SKM-1 (cell line): ENCODE measurements around the gene ALKAL2.

Source experiments
- DNase-seq: peaks from one replicate; lab custom pipeline; 2025; ENCODE audit not compliant: unreplicated experiment; lab: John Stamatoyannopoulos, UW

The ALKAL2 gene

DNA sequence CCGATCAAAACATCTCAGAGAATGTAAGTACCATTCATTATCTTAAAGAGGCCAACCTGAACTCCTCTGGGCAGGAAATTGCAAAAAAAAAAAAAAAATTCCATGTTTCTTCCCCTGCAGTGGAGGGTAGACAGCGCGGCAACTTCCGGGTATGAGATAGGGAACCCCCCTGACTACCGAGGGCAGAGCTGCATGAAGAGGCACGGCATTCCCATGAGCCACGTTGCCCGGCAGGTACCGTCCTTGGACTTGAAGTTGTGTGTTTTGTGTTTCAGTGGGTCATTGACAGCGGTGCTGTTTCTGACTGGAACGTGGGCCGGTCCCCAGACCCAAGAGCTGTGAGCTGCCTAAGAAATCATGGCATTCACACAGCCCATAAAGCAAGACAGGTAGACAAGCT lies 16.0 kb downstream of the ALKAL2 start:
- no peak for DNase-seq

GRCh38 chr2:270861-271260 lies 17.0 kb downstream of the ALKAL2 start:
- no peak for DNase-seq

DNA sequence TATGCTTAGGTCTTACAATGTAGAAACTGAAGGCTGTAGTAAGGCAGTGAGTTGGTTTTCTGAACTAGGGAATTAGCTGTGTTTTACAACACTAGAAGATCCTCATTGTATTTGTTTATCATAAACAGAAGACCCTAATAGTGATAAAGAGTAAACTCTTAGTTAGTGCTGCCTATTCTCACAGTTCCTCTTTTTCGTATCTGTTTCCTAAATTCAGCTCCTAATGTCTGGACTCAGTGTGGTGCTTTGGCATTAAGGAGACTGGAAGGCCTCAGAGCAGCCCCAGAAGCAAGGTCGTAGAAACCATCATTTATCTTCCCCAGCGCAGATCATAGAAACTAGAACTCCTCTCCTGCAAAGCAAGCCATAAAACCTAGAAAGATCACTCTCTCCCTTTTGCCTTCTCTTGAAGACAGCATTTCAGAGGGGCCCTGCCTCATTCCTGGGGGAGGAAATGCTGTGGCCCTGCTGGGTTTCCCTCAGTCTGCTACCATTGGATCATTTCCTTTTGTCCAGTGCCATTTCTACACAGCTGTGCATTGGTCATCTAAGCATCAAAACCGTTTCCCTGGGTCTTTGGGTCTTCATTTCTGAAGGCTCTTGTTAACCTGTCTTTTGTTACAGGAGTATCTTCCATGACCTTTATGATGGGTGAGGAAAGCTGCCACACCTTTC lies 18.4 kb downstream of the ALKAL2 start:
- no peak for DNase-seq

GRCh38 chr2:268323-268722 lies 19.6 kb downstream of the ALKAL2 start:
- DNase-seq = no peak

DNA sequence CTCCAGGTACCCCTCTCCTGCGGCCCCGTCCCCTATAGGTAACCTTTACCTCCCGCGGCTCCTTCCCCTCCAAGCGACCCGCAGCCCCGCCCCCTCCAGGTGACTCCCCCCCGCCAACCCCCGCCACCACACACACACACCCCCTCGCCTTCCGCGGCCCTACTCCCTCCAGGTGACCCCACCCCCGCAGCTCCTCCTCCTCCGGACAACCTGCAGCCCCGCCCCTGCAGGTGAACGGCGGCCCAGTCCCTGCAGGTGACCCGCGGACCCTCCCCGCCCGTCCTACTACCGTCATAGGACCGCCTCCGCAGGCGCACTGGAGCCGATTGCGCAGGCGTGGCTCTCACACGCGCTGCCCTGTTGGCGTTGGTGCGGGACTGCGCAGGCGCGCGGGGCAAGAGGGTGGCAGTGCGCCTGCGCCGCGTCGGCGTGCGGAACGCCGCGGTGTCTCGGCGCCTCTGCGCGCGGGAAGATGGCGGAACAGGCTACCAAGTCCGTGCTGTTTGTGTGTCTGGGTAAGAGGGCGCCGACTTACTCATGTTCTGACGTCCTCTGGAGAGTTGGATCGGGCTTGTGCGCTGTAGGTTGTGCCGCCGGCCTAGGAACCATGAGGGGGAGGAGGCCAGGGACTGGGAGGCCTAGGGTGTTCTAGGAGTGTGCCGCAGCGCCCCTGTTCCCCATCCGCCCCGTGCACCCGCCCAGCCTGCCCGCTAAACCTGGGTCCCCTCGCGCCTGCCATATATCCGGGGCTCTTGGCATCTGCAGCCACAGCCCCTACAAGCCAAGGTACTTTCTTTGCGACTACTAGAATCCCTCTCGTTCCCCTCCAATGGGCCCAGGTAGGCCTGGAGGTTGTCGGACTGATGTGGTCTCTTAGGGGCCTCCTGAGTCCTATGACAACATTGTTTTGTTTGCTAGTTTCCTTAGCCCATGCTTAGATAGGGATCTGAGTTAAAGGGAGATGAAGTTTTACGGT lies 23.1 kb downstream of the ALKAL2 start, which contains the start of gene ACP1:
Gene ACP1, plus strand, starts transcription at position 455 of the 976 bp plus-strand sequence. Its CDS starts 18 bp downstream, at position 473.
- peak; percentile 77 for DNase-seq

GRCh38 chr2:263774-264492 lies 24.0 kb downstream of the ALKAL2 start, which contains the start of gene SH3YL1:
Gene SH3YL1, minus strand, starts transcription at chr2:264032. Its CDS starts 48 bp downstream, at chr2:263984.
- no peak for DNase-seq

DNA sequence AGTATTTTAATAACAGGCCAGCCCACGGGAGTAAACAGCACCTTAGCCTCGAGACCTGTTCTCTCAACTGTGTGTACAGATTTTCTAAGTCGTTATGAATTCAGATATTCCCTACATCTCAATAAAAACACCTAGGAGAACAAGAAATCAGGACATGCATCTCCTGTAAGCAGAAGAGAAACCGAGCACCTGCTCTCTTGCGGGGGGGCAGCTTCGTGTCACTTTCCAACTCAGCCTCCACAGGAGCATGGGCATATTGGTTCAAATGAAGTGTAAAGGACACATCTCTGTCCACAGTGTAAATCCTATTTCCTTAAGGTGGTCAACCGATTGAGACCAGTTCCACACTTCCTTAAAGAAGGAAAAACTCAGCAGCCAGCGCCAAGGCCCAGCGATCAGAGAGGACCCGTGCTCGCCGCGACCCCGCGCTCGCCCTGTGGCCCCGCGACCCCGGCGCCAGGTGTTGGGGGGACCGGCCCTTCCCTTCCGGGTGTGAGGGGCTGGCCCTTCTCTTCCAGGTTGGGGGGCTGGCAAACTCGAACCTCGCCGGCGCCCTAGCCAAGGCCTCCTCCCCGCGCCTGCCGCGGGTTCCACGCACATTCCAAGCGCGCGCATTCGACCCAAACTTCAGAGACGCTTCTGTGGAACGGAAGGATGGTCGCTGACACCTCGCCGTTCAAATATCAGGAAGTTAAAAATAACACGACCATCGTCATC lies 24.7 kb downstream of the ALKAL2 start:
- no peak for DNase-seq

DNA sequence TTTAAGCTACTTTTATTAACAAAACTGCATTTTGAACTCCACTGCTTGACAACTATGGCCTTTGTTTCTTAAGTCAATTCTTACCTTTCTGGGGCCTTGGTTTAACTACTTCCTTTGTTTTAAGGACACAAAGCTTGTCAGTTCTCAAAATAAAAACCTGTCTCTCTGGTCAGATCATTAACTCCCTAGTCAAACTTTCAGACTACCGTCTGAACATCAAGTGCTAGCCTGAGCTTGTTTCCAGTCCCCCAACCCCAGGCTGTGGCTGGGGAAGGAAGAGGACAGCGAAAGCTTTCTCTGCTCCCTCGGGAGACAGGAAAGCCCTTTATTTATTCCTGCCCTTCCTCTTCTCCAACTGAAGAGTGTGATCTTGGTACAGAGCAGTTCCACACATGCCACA lies 25.8 kb downstream of the ALKAL2 start:
- no peak for DNase-seq

DNA sequence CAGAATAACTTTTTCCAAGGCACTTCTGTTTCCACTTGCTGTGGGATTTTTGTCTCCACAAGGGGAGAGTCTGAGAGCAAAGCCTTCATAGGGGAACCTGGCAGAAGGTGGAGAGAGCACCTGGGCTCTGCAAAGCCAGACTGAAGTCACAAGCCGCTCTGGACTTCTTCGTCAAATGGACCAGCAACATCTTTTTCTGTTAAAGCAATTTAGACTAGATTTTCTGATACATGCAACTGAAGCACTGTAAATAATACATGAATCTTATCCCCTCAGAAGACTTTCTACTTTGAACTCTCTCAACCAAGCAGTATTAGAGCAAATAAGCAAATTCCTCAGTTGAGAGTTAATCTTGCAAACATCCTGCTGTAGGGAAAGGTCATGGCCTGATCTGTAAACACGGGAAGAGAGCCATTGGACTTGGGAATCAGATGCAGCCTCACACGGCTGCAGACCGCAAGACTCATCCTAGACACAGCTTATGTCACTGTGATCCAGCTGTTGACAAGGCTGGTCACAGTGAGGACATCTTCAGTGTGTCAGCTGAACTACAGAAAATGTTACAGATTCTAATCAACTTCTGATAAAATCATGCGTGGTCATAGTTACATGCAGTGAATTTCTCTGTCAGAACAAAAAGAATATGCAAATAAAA lies 27.3 kb downstream of the ALKAL2 start:
- DNase-seq = no peak

GRCh38 chr2:259789-260331 lies 28.0 kb downstream of the ALKAL2 start:
- DNase-seq = no peak

- no peak for DNase-seq
Measured at GRCh38 chr2:258933-259332, 29.0 kb downstream of the ALKAL2 start.

- DNase-seq = no peak
Measured at GRCh38 chr2:257842-258241, 30.0 kb downstream of the ALKAL2 start.

DNA sequence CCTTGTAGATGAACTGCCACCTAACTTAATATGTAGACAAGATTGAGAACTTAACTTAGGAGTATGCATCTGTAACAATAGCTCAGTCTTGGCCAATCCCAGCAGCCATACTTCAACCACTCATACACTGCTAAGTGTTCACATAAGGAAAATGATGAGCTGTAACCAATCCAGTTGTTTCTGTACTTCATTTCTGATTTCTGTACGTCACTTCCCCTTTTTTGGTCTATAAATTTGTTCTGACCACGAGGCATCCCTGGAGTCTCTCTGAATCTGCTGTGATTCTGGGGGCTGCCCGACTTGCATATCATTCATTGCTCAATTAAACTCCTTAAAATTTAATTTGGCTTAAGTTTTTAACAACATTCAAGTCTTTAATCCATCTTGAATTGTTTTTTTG lies 30.5 kb downstream of the ALKAL2 start:
- DNase-seq = no peak

GRCh38 chr2:256094-256493 lies 31.8 kb downstream of the ALKAL2 start:
- no peak for DNase-seq

DNA sequence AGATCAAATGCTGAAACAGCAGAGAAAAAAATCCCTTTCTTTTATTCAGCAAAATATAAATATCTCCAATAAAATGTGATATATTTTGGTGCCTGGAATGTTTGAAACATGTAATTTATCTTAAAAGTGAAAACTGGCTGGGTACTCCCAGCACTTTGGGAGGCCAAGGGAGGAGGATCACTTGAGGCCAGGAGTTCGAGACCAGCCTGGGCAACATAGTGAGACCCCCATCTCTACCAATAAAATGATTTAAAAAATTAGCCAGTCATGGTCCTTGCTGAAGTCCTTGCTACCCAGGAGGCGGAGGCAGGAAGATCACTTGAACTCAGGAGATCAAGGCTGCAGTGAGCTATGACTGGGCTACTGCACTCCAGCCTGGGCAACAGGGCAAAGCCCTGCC lies 32.7 kb downstream of the ALKAL2 start:
- DNase-seq = no peak

GRCh38 chr2:254241-254640 lies 33.6 kb downstream of the ALKAL2 start:
- DNase-seq = no peak

GRCh38 chr2:253202-253638 lies 34.7 kb downstream of the ALKAL2 start:
- no peak for DNase-seq

GRCh38 chr2:252001-252602 lies 35.8 kb downstream of the ALKAL2 start:
- DNase-seq = no peak

DNA sequence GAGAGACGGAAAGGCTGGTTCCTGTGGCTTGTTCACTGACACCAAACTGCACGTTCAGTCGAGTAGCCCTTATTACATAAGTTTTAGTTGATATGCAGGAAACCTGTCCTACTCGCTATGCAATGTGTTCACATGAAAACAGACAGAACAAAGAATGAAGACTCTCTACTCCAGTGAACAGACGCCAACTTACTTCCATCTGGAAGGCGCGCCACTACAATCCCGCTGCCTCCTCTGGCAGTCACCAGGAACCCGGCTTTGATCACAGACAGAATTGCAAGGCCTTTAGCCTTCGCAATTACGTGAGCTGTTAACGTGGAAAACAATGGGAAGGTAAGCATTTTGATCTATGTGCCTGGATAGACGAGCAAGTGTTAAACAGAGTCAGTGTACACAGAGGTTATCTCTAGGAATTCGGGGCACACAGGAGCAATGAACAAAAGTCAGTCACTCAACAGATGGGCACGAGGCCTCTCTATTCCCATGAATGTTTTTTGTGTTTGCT lies 38.3 kb downstream of the ALKAL2 start:
- DNase-seq = no peak
